CD4-positive, alpha-beta T cell treated with Interleukin-4 for 1 hour (primary cell): ENCODE measurements around the gene RNFT2.
A peak's percentile ranks its signal among the peaks of the same experiment; 100 is the strongest.

ENCODE experiments used
- DNase-seq, 2 donors: peaks; one replicate each; pipeline ENCODE4 v3.0.0-alpha.2; 2020 to 2022

RNFT2 gene

DNA sequence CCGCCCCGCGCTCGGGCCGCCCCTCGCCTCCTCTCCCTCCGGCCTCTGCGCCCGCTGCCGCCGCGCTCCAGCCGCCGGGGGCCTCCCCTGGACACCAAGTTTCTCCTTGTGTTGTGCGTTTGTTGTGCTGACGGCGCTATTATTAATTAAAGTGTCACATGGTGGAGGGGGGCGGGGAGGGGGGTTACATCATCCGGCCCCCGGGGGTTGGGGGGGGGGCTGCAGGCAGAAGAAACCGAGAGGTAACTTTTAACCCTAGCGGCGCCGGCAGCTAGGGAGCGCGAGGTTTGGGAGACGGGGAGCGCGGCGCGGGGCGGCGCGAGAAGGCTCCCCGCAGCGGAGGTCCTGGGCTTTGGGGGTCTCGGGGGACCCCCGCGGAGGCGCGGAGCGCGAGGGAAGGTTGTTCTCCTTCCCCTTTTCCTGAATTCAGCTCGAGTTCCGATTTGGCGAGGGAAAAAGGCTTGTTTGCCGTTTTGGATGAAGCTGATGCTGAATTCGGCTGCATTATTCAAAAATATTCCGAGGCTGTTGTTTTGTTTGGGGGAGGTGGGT, 143.3 kb downstream of the RNFT2 start, which contains the start of gene HRK:
Gene HRK, minus strand, starts transcription at position 117 of the 552 bp plus-strand sequence. CDS start 134 bp downstream, outside the sequence.
- DNase-seq = no peak

DNA sequence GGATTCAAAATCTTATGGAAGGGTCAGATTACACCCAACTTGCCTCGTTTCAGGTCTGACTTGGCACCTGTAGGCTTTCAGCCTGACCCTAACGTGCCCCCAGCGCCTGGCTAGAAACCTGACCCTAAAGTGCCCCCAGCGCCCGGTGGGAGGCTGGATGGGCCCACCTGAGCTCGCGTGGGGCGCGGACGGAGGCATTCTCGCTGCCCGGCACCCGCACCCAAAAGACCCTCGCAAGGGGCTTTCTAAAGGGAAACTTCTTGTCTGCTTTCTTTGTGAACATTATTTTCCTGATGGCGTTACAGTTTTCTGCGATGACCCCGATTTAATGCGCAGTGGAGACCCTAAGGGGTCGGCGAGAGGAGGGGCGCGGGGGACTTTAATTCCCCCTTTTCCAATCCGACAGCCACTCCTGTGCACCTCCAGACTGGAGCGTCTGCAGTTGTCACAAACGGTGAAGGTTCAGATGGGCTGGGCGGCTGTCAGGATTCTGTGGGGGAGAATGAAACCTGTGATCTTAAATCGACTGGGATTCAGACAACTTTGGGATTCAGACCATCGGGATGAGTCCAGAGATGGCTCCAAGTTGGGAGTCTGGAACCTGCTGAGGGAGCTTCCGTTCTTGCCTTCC, 143.9 kb downstream of the RNFT2 start:
- no peak for DNase-seq

DNA sequence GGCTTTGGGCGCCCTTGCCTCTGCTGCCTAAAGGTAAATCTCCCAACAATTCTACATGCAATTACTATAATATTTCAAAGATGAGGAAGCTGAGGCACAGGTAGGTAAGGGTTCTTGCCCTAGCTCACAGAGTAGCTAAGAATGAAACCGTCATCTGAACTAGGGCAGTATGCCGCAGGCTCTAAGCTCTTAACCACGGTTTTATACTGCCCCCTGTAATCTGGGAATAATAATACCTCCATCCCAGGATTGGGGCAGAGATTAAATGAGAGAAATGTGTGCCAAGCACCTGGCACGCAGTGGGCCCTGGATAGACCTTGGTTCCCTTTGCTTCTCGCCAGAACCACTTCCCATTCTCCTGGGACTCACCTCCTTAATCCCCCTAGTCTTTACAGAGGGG, 144.6 kb downstream of the RNFT2 start:
- DNase-seq = peak in 1 of 2 donors; percentile 5

DNA sequence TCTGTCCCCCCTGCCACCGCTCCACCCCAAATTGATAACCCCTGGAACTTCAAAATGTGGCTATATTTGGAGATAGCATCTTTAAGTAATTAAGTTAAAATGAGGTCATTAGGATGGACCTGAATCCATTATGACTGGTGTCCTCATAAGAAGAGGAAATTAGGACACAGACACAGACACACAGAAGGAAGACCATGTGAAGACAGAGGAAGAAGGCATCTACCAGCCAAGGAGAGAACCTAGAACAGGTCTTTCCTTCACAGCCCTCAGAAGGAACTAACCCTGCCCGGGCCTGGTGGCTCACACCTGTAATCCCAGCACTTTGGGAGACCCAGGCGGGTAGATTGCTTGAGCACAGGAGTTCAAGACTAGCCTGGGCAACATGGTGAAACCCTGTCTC, 146.8 kb downstream of the RNFT2 start:
- no peak for DNase-seq

DNA sequence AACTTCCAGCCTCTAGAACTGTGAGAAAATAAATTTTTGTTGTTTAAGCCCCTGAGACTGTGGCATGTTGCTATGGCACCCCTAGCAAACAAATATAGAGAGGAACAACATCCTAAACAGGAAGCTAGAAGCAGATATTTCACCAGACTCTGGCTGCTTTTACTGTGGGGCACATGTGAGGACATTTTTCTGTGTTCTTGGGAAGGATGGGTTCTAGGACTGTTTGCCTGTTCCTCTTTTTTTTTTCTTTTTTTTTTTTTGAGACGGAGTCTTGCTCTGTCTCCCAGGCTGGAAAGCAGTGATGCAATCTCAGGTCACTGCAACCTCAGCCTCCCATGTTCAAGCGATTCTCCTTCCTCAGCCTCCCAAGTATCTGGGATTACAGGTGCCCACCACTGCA, 147.4 kb downstream of the RNFT2 start:
- peak in 1 of 2 donors; percentile 41 for DNase-seq

DNA sequence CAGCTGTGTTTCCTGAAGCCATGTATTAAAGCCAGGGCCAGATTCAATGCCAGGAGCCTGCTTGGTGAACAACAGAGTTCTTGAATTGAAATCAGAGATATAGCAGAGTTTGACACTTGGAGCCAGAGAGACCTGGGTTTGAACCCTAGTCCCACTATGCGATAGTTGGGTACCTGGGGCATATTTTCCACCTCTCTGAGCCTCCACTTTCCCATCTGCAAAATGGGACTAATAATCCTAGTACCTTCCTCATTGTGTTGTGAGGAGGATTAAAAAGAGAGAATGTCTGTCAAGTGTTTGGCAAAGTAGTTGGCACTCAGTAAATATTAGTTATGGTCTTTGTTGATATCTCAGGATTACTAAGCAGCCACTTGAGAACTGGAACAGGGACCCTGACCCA, 149.1 kb downstream of the RNFT2 start:
- DNase-seq = no peak

DNA sequence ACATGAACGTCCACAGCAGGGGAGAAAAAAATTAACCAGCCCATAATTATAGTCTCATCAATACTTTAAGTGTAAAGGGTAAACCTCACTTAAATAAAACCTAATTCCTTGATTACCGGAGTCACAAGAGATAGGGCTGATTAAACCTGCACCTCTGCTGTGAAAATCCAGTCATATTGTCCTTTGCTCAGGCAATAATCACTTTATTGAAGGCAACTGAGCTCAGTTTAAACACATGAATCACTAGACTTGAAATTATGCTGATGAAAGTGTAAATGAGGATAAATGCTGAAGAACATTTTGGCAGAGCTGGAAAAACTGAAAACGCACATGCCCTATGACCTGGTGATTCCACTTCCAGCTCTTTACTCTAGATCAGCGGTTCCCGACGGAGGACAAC, 149.8 kb downstream of the RNFT2 start:
- no peak for DNase-seq

DNA sequence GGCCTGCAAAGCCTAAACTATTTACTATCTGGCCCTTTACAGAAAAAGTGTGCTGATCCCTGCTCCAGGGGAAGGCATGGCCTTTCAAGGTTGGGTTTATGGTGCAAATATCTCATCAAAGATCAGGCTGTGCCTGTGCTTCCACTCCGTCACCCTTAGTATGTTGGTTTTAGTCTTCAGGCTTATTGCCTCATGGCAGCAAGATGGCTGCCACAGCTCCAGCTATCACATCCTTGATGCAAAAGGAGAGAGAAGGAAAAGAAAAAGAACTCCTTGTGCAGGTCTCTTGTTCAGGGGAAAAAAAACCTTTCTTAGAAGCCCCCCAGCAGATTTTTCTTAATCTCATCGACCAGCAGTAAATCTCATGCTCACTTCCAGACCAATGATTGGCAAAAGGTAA, 152.2 kb downstream of the RNFT2 start:
- DNase-seq = no peak

DNA sequence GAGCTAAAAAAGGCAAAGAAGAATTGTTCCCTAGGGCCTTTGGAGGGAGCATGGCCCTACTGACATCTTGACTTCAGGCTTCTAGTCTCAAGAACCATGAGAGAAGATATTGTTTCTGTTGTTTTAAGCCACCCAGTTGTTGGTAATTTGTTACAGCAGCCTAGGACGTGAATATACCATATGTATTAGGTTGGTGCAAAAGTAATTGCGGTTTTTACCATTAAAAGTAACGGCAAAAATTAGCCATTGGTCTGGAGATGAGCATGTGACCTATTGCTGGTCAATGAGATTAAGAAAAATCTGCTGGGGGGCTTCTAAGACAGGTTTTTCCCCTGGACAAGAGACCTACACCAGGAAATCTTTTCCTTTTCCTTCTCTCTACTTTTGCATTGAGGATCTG, 152.9 kb downstream of the RNFT2 start:
- no peak for DNase-seq

DNA sequence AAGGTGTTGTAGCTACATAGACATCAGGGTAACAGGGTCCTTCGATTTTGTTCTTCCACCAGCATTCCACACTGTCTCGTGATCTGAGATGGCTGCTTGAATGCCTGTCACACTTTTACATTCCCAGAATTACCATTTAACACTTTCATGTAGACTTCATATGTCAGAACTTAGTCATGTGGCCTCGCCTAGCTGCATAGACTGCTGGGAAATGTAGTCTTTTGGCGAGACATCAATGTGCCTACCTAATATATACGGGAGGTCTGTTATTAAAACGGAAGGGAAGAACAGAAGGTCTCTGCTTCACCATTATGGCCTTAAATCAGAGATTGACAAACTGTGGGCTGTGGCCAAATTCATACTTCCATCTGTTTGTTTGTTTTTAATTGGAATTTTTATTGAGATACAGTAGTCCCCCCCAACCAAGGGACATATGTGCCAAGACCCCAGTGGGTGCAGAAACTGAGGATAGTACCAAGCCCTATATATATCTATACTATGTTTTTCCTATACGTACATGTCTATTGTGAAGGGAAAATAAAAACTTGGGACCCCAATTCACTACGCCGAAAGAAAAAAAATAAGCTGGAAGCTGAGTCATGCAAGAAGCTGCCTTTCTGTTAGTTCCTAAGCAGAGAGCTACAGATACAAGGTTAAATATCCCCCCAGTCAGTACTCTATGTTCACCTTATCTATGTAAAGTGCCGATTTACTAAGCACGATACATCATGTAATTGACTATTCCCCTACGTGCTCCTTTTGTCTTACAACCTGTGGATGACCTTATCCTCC, 154.4 kb downstream of the RNFT2 start:
- no peak for DNase-seq

DNA sequence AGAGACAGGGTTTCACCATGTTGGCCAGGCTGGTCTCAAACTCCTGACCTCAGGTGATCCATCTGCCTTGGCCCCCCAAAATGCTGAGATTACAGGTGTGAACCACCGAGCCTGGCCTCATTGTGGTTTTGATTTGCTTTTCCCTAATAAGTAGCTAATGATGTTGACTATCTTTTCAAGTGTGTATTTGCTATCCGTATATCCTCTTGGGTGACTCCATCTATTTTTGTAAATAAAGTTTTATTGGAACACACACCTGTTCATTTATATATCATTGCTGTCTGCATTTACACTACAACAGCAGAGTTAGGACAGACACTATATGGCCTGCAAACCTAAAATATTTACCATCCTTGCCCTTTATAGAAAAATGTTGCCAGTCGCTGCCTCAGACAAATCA, 156.8 kb downstream of the RNFT2 start:
- DNase-seq = no peak

DNA sequence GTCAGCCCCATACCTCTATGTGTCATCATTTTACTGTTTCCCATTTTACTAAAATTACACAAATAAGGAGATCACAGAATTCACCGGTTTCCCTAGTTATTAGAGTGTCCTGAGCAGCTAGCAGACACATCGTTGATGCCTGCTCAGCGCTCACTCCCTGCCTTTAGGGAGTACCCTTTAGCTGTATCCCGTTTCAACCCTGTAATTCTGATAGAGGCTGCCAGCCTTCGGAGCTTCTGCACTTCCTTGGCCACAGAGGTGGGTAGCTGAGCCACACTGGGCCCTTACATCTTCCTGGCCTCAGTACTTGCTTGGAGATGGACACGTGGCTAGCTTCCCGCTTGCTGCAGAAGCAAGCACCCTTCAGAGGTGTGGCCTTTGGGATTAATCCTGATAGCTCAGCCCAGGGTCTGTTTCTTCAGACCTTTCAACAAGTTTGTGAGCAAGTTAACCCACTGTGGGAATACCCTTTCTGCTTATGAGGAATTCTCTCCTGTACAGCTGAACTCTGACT, 158.4 kb downstream of the RNFT2 start:
- no peak for DNase-seq

DNA sequence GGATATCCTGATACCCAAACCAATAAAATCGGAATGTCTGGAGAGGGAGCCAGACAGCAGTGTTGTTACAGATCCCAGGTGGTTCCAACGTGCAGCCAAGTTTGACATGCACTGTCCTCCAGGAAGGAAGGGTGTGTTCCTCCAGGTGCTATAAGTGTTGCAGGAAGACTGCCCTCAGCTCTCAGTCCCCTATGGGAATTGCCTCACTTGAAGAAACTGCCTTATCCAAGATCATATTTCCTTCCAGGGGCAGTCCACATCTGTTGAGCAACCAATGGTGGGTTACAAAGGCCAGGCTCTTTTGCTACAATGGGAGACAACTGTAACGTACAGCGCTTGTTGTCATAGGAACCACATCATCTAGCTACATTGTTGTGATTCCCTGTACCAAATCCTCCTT, 159.4 kb downstream of the RNFT2 start:
- no peak for DNase-seq

DNA sequence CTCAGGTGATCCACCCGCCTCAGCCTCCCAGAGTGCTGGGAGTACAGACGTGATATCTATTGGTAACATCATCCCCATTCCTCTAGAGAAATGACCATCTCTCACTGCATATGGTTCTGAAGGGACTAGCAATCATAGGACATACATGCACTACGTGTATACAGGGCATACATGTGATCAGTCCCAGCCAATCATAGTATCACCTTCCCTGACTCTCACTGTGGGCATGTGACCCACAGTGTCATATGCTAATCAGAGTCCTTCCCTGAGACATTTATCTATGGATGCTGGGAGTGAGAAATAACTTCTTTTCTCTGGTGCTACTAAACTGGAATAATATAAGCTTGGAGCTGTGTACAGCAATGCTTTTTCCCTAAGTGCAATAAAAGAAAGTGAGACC, 160.6 kb downstream of the RNFT2 start:
- DNase-seq = no peak

DNA sequence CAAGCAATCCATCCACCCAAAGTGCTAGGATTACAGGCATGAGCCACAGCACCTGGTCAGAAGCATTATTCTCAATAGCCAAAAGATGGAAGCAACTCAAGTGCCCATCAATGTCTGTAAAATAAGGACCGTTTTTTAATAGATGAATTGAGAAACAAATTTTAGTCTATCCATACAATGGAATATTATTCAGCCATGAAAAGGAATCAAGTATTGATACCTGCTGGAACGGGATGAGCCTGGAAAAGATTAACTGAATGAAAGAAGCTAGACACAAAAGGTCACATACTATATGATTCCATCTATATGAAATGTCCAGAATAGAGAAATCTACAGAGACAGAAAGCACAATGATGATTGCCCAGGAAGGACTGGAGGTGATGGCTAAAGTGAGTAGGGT, 163.5 kb downstream of the RNFT2 start:
- no peak for DNase-seq
